ENCODE measurements around the gene C4A.
A peak's percentile ranks its signal among the peaks of the same experiment; 100 is the strongest.

Gene C4A

DNA sequence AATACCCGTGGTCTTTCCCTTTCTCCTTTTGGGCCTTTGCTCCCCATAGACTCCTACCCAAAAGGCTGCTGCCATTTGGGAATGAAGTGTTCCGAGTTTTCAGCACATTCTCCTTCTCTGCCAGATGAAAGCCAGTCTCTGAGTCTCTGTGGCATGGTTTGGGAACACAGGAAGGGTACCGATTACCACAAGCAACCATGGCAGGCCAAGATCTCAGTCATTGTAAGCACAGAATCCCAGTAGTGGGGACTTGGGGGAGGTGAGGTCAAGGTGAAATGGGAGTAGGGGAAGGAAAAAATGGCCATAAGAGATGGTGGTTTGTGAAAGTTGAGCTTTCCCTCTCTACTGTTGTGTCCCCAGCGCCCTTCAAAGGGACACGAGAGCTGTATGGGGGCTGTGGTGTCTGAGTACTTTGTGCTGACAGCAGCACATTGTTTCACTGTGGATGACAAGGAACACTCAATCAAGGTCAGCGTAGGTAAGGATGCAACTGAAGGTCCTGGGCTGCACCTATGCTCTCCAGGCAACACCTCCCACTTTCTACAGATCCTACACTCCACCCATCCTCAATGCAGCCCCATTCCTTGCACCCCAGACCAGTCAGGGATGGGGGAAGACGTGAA lies 31.8 kb upstream of the C4A start:
- TF ChIP-seq ZNF274 (IDR thresholded peaks at IDR 0.05; ENCODE audit: low read depth, low read length) (no peak), SUZ12 (IDR thresholded peaks at IDR 0.05; ENCODE audit: extremely low read depth, insufficient read depth, insufficient read length) (no peak), YY1 (IDR thresholded peaks at IDR 0.05; ENCODE audit: insufficient read depth, insufficient read length) (no peak)
- Histone ChIP-seq H3K9ac (ENCODE audit: insufficient read length, low read depth) (no peak overlapping the region), H3K4me3 (ENCODE audit: insufficient read length, low read depth) (no peak overlapping the region), H3K9me3 (ENCODE audit: insufficient read depth, low read length) (no peaks in the 10 kb centered on the region), H3K27me3 (ENCODE audit: insufficient read depth, insufficient read length) (no peaks in the 10 kb centered on the region), H3K36me3 (ENCODE audit: insufficient read depth, insufficient read length, low read length) (peaks cover 48% of the 10 kb centered on the region), H3K4me1 (ENCODE audit: insufficient read depth, insufficient read length) (no peaks in the 10 kb centered on the region)
- no peak for DNase-seq (ENCODE audit: low read depth, low spot score)

GRCh38 chr6:31952140-31952805 lies 29.6 kb upstream of the C4A start:
- no peak overlapping the region for H3K9ac ChIP-seq (ENCODE audit: insufficient read length, low read depth)
- no peaks in the 10 kb centered on the region for H3K9me3 ChIP-seq (ENCODE audit: insufficient read depth, low read length)
- TF ChIP-seq YY1 (IDR thresholded peaks at IDR 0.05; ENCODE audit: insufficient read depth, insufficient read length) (no peak), ZNF274 (IDR thresholded peaks at IDR 0.05; ENCODE audit: low read depth, low read length) (no peak), SUZ12 (IDR thresholded peaks at IDR 0.05; ENCODE audit: extremely low read depth, insufficient read depth, insufficient read length) (no peak)
- peak; percentile 6 for DNase-seq (ENCODE audit: low read depth, low spot score)
- H3K27me3 ChIP-seq (ENCODE audit: insufficient read depth, insufficient read length) = no peaks in the 10 kb centered on the region
- no peak overlapping the region for H3K4me3 ChIP-seq (ENCODE audit: insufficient read length, low read depth)
- peaks cover 66% of the 10 kb centered on the region for H3K36me3 ChIP-seq (ENCODE audit: insufficient read depth, insufficient read length, low read length)
- H3K4me1 ChIP-seq (ENCODE audit: insufficient read depth, insufficient read length) = no peaks in the 10 kb centered on the region

DNA sequence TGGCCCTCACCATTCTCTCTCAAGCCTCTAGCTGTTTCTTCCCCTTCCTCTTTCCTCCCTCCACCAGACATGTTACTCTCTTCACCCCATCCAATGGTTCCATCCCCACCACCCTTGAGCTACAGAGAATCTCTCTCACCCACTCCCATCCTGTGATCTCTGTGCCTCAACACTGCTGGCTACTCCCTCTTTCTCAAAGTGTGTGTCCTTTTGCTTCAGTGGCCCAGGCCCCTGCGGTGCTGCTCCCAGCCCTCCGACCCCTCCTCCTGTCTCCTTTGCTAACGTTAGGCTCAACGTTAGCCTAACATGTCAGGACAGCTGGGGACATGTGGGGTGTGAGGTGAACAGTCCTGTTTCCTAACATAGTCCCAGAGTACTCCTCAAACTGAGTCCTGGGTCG lies 29.0 kb upstream of the C4A start:
- H3K4me3 ChIP-seq (ENCODE audit: insufficient read length, low read depth) = no peak overlapping the region
- no peak for DNase-seq (ENCODE audit: low read depth, low spot score)
- peaks cover 72% of the 10 kb centered on the region for H3K36me3 ChIP-seq (ENCODE audit: insufficient read depth, insufficient read length, low read length)
- H3K9ac ChIP-seq (ENCODE audit: insufficient read length, low read depth) = no peak overlapping the region
- no peak for TF ChIP-seq ZNF274 (IDR thresholded peaks at IDR 0.05; ENCODE audit: low read depth, low read length)
- H3K9me3 ChIP-seq (ENCODE audit: insufficient read depth, low read length) = no peaks in the 10 kb centered on the region
- H3K27me3 ChIP-seq (ENCODE audit: insufficient read depth, insufficient read length) = no peaks in the 10 kb centered on the region
- H3K4me1 ChIP-seq (ENCODE audit: insufficient read depth, insufficient read length) = no peaks in the 10 kb centered on the region

GRCh38 chr6:31954511-31954910 lies 27.3 kb upstream of the C4A start:
- peaks cover 72% of the 10 kb centered on the region for H3K36me3 ChIP-seq (ENCODE audit: insufficient read depth, insufficient read length, low read length)
- H3K9ac ChIP-seq (ENCODE audit: insufficient read length, low read depth) = no peak overlapping the region

DNA sequence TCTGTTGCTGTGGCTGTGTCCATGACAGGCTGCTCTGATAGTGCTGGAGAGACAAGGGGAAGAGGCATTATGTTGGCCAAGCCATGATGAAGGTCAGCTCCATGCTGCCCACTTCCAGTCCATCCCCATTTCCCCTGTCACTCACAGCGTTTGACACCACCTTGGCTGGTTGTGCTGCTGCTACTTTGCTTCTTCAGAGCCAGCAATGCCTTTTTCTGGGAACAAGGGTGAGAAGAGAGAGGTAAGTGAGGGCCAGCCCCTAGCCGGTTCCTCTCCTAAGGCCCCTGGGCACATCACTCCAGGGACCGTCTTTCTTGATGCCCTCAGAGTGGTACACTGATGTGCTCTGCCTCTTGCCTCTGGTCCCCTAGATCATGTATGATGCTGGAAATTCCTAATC lies 25.1 kb upstream of the C4A start:
- H3K36me3 ChIP-seq (ENCODE audit: insufficient read depth, insufficient read length, low read length) = peaks cover 79% of the 10 kb centered on the region

More at GRCh38 chr6:31954511-31954910, 27.3 kb upstream of the C4A start:
- TF ChIP-seq SUZ12 (IDR thresholded peaks at IDR 0.05; ENCODE audit: extremely low read depth, insufficient read depth, insufficient read length) (no peak), ZNF274 (IDR thresholded peaks at IDR 0.05; ENCODE audit: low read depth, low read length) (no peak), YY1 (IDR thresholded peaks at IDR 0.05; ENCODE audit: insufficient read depth, insufficient read length) (no peak)
- H3K4me1 ChIP-seq (ENCODE audit: insufficient read depth, insufficient read length) = no peaks in the 10 kb centered on the region
- no peaks in the 10 kb centered on the region for H3K9me3 ChIP-seq (ENCODE audit: insufficient read depth, low read length)
- no peak overlapping the region for H3K4me3 ChIP-seq (ENCODE audit: insufficient read length, low read depth)
- no peak for DNase-seq (ENCODE audit: low read depth, low spot score)
- no peaks in the 10 kb centered on the region for H3K27me3 ChIP-seq (ENCODE audit: insufficient read depth, insufficient read length)

DNA sequence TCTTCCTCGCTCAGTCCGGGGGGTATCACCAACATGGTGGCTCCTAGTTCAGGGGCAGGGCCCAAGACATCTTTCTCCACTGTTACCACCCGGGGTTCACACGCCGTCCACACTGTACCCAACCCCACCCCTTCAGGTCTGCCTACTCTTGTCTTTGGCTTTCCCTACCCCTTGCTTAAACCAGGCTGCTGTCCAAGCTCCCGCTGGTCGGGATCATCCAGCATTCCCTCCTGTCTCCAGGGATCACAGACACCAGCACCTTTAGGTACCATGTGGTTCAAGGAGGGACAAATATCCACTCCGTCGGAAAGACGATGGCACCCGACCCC lies 23.5 kb upstream of the C4A start:
- peak overlapping the region; percentile 96 for H3K4me3 ChIP-seq (ENCODE audit: insufficient read length, low read depth)
- DNase-seq (ENCODE audit: low read depth, low spot score) = no peak
- TF ChIP-seq ZNF274 (IDR thresholded peaks at IDR 0.05; ENCODE audit: low read depth, low read length) (no peak), SUZ12 (IDR thresholded peaks at IDR 0.05; ENCODE audit: extremely low read depth, insufficient read depth, insufficient read length) (no peak), YY1 (IDR thresholded peaks at IDR 0.05; ENCODE audit: insufficient read depth, insufficient read length) (no peak)
- H3K27me3 ChIP-seq (ENCODE audit: insufficient read depth, insufficient read length) = no peaks in the 10 kb centered on the region
- no peaks in the 10 kb centered on the region for H3K9me3 ChIP-seq (ENCODE audit: insufficient read depth, low read length)
- H3K36me3 ChIP-seq (ENCODE audit: insufficient read depth, insufficient read length, low read length) = peaks cover 79% of the 10 kb centered on the region
- H3K9ac ChIP-seq (ENCODE audit: insufficient read length, low read depth) = peak overlapping the region; percentile 96
- no peaks in the 10 kb centered on the region for H3K4me1 ChIP-seq (ENCODE audit: insufficient read depth, insufficient read length)

More for the DNA sequence above, 25.1 kb upstream of the C4A start:
- Histone ChIP-seq H3K9ac (ENCODE audit: insufficient read length, low read depth) (no peak overlapping the region), H3K4me1 (ENCODE audit: insufficient read depth, insufficient read length) (no peaks in the 10 kb centered on the region), H3K27me3 (ENCODE audit: insufficient read depth, insufficient read length) (no peaks in the 10 kb centered on the region), H3K9me3 (ENCODE audit: insufficient read depth, low read length) (no peaks in the 10 kb centered on the region), H3K4me3 (ENCODE audit: insufficient read length, low read depth) (no peak overlapping the region)
- TF ChIP-seq ZNF274 (IDR thresholded peaks at IDR 0.05; ENCODE audit: low read depth, low read length) (no peak), SUZ12 (IDR thresholded peaks at IDR 0.05; ENCODE audit: extremely low read depth, insufficient read depth, insufficient read length) (no peak), YY1 (IDR thresholded peaks at IDR 0.05; ENCODE audit: insufficient read depth, insufficient read length) (no peak)
- DNase-seq (ENCODE audit: low read depth, low spot score) = no peak

GRCh38 chr6:31958741-31959739 lies 22.8 kb upstream of the C4A start, which contains the start of the genes NELFE and SKIC2:
NELFE (minus strand) TSS chr6:31958971; CDS start chr6:31958446, 525 bp downstream.
SKIC2 (plus strand) TSS chr6:31959175; CDS start chr6:31959193, 18 bp downstream.
- peak within 1 kb of the TSS; percentile 97 for H3K9ac ChIP-seq (ENCODE audit: insufficient read length, low read depth)
- peak; percentile 88 for DNase-seq (ENCODE audit: low read depth, low spot score)
- no peaks in the 10 kb centered on the region for H3K27me3 ChIP-seq (ENCODE audit: insufficient read depth, insufficient read length)
- peaks cover 79% of the 10 kb centered on the region for H3K36me3 ChIP-seq (ENCODE audit: insufficient read depth, insufficient read length, low read length)
- H3K4me3 ChIP-seq (ENCODE audit: insufficient read length, low read depth) = peak within 1 kb of the TSS; percentile 96
- H3K9me3 ChIP-seq (ENCODE audit: insufficient read depth, low read length) = no peaks in the 10 kb centered on the region
- TF ChIP-seq SUZ12 (IDR thresholded peaks at IDR 0.05; ENCODE audit: extremely low read depth, insufficient read depth, insufficient read length) = no peak
- TF ChIP-seq ZNF274 (IDR thresholded peaks at IDR 0.05; ENCODE audit: low read depth, low read length) = no peak
- no peak for TF ChIP-seq YY1 (IDR thresholded peaks at IDR 0.05; ENCODE audit: insufficient read depth, insufficient read length)
- H3K4me1 ChIP-seq (ENCODE audit: insufficient read depth, insufficient read length) = no peaks in the 10 kb centered on the region
